Measurements from ENCODE around the gene PPP3R1.

GRCh38 chr2:68178432-68178831 lies 73.9 kb downstream of the PPP3R1 start:
- TF ChIP-seq ZC3H10 (CRISPR knock-in tag; IDR thresholded peaks at IDR 0.05) (no peak), ARNTL (CRISPR knock-in tag; IDR thresholded peaks at IDR 0.05; ENCODE audit: borderline replicate concordance, low read depth) (no peak)

Measured in SK-N-SH treated with all-trans-retinoic acid at 6 μM for 48 hours (cell line).